GM19240 (cell line): ENCODE measurements around the gene MLPH.

ENCODE experiments used
- DNase-seq: peaks from one replicate; pipeline ENCODE4 v3.0.0; 2011; ENCODE audit warnings: low spot score; ENCODE audit not compliant: insufficient read length

Gene MLPH

GRCh38 chr2:237600205-237600846, 113.3 kb downstream of the MLPH start:
- no peak for DNase-seq

- DNase-seq: no peak
These were observed 114.5 kb downstream of the MLPH start for GRCh38 chr2:237601453-237602116.

DNA sequence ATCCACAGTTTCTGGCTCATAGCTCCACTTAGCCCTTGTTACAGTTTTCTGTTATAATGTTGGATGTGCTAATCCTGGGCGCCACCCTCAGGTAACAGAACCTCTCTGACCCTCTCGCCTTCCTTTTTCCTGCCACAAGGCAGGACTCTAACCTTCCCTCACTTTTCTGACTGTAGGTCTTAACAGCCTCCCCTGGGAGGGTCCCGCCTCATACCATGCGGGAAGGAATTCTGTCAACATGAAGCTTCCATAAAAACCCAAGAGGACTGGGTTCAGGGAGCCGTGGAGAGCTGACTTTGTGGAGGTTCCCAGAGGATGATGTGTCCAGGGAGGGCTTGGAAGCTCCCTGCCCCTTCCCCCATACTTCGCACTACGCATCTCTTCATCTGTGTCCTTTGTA, 115.4 kb downstream of the MLPH start:
- no peak for DNase-seq

DNA sequence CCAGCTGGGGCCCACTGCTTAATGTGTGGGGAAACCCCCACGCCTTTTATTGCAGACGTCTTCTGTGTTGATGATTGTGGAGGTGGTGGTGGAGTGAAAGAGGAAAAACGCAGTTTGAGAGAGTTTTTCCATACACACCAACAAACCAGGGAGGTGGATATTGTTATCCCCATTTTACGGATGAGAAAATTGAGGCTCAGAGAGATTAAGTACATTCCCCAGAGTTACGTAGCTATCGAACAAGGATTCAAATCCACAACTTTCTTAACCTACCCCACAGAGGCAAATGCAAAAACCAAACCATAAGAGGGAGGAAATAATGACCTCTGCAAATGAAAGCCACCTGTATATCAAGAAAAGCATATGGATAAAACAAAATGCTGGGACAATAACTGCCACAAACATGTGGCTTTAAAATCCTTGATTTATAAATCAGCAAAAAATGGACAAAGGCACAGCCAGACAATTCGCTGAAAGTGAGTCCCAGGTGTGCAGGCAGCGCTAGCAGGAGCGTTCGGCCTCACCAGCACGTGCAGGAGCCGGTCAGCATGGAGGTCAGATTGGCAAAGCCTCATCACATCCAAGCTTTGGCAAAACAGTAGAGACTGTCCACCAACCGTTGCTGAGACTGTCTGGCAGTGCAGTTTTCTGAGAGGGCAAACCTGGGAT, 116.1 kb downstream of the MLPH start:
- no peak for DNase-seq

GRCh38 chr2:237603718-237604362, 116.8 kb downstream of the MLPH start:
- DNase-seq: no peak

DNA sequence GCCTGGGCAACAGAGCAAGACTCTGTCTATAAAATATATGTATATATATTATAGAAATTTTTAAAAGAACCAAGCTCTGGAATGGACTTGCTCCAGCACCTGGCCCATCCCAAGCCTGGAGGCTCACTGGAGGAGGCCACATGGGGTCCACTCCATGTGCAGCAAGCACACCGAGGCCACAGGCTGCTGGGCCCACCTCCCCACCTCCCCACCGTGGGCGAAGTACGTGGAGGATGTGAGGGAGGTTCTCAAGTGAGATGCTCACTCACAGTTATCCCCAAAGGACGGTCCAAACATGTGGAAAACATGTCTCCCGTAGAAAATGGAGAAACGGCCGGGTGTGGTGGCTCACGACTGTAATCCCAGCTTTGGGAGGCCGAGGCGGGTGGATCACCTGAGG, 117.3 kb downstream of the MLPH start:
- DNase-seq: no peak
